Hematopoietic multipotent progenitor cell treated with erythropoietin and hydrocortisone succinate and interleukin-3 and kit ligand, for 17 days (in vitro differentiated cells): ENCODE measurements around the gene LSM3.
"Not testable (repeated sequence)": the region's sequence is repeated elsewhere in the genome, so short reads cannot be mapped to it uniquely, and the experiment has no call there.

ENCODE experiments used
- DNase-seq: peaks from one replicate; pipeline ENCODE4 v3.0.0-alpha.2; 2015; ENCODE audit warnings: low spot score

The LSM3 gene

GRCh38 chr3:14222900-14223594, 44.4 kb downstream of the LSM3 start:
- DNase-seq, result no peak

GRCh38 chr3:14223595-14223994, 45.0 kb downstream of the LSM3 start:
- DNase-seq, result no peak

GRCh38 chr3:14224895-14225294, 46.3 kb downstream of the LSM3 start:
- DNase-seq, result no peak

- no peak for DNase-seq
These were observed 46.8 kb downstream of the LSM3 start for GRCh38 chr3:14225421-14225820.

- not testable (repeated sequence) for DNase-seq
These were observed 47.7 kb downstream of the LSM3 start for GRCh38 chr3:14226351-14226750.

GRCh38 chr3:14227856-14228255, 49.2 kb downstream of the LSM3 start:
- DNase-seq, result no peak

GRCh38 chr3:14228681-14229470, 50.3 kb downstream of the LSM3 start:
- DNase-seq, result no peak

- DNase-seq, result not testable (repeated sequence)
These were observed 51.1 kb downstream of the LSM3 start for GRCh38 chr3:14229695-14230094.

GRCh38 chr3:14230729-14231128, 52.1 kb downstream of the LSM3 start:
- no peak for DNase-seq

- DNase-seq, result no peak
These were observed 52.8 kb downstream of the LSM3 start for GRCh38 chr3:14231145-14231990.

- no peak for DNase-seq
These were observed 53.4 kb downstream of the LSM3 start for GRCh38 chr3:14231998-14232501.

- DNase-seq, result no peak
These were observed 55.8 kb downstream of the LSM3 start for GRCh38 chr3:14234251-14235002.

- no peak for DNase-seq
These were observed 56.6 kb downstream of the LSM3 start for GRCh38 chr3:14235003-14235911.

- DNase-seq, result no peak
These were observed 57.3 kb downstream of the LSM3 start for GRCh38 chr3:14235912-14236295.

GRCh38 chr3:14236902-14237301, 58.3 kb downstream of the LSM3 start:
- DNase-seq, result no peak

GRCh38 chr3:14237457-14237856, 58.8 kb downstream of the LSM3 start:
- DNase-seq, result no peak

- DNase-seq, result no peak
These were observed 59.7 kb downstream of the LSM3 start for GRCh38 chr3:14238356-14238755.

GRCh38 chr3:14238930-14239329, 60.3 kb downstream of the LSM3 start:
- no peak for DNase-seq

- no peak for DNase-seq
These were observed 61.3 kb downstream of the LSM3 start for GRCh38 chr3:14239940-14240339.

- DNase-seq, result no peak
These were observed 61.7 kb downstream of the LSM3 start for GRCh38 chr3:14240366-14240765.

- no peak for DNase-seq
These were observed 63.1 kb downstream of the LSM3 start for GRCh38 chr3:14241716-14242115.
